GM18499 (cell line): Measurements from ENCODE around the gene OR10G7.

Source experiments
- ATAC-seq: cut with Tn5 transposase; IDR thresholded peaks from one replicate; pipeline ENCODE4 v1.9.1; 2021; ENCODE audit warnings: moderate number of reproducible peaks; ENCODE audit not compliant: insufficient read depth, unreplicated experiment

OR10G7 gene, protein sequence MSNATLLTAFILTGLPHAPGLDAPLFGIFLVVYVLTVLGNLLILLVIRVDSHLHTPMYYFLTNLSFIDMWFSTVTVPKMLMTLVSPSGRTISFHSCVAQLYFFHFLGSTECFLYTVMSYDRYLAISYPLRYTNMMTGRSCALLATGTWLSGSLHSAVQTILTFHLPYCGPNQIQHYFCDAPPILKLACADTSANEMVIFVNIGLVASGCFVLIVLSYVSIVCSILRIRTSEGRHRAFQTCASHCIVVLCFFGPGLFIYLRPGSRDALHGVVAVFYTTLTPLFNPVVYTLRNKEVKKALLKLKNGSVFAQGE

DNA sequence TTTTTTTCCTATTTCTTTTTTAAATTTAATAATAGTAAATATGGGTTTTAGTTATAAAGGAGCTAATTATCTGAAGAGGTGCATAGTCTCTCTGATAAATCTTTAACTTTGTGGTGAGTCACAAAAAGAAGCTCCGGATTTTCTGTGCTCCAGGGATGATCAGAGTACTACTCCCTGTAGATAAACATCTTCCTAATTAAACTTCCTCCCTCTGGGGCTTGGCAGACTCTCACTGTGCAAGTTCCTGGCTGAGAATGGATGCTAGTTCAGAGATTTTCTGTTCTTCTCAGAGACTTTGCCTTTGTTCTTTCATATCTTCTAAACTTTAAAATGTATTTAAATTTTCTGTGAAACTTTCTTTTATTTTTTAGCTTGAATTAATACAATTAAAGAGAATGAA, at the start of gene OR10G7:
OR10G7 (minus strand) TSS at position 72 of the 400 bp plus-strand sequence. CDS start 2,324 bp downstream, outside the sequence.
- ATAC-seq = no peak

DNA sequence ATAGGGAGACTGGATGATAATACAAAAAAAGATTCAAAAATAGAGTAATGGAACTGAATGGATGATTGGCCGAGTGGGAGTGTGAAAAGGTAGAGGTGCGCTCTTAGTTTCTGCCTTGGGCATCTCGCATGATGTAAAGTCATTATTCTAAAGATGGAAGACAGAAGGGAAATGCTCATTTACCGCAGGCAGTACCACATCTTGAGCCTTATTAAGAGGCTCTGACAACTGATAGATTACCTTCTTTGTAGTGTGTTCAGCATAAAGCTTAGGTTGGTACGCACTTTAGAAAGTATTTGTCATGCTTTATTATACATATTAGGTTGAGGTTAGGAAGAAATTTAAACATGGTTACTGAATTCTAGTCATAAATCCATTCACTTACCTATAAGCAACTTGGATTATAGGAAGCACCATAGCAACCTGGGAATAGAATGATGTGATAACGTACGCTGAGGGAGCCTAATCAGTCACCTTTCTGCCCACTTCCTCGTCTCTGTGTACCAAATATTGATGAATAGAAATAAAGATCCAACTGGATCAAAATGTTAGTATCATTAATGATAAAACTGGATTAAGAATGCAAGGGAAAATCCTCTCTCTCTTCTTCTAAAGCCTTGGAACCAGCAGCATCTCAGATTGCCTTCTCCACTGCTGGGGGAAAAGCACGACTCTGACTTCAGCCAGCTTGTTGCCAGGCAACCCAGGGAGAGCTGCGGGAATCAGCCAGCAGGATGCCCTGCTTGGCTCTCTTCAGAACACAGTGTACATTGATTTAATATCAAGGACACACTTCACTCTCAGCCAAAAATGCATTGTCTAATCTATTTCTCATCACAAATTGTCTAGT, 45.1 kb upstream of the OR10G7 start:
- no peak for ATAC-seq

DNA sequence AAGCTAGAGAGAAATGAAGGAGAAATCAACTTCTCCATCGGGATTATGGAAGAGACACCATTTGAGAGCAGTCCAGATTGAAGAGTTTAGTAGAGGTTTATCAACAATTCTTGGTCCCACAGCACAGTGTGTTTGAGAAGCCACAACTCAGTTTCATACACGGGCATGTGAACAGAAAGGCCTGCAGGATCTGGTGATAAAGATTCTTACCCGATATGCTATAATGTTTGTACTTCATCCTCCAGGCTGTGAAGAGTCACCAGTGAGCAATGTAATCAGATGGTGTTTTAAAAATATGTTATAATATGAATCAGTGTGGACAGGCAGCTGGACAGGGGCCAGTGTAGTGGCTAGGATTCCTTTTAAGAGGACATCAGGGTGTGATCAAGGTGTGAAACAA, 44.5 kb upstream of the OR10G7 start:
- ATAC-seq = no peak

GRCh38 chr11:124082371-124082770, 41.2 kb upstream of the OR10G7 start:
- no peak for ATAC-seq

DNA sequence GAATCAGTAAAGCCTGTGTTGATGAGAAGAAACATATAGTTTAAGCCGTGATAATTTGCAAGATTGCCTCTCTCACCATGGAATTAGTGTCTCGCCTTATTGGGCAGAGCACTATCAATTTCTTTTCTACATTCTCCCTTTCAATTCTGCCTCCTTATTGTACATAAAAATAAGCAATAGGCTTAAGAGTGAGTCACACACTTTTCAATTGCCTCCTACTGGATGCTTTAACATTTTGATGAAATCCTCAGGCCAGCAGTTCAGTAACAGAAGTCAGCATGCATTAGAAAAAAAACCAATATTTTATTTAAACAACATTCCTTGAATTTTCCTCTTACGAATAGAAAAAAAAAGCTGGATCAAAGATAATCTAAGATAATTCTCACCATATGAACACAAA, 40.4 kb upstream of the OR10G7 start:
- no peak for ATAC-seq

GRCh38 chr11:124080327-124081001, 39.3 kb upstream of the OR10G7 start:
- no peak for ATAC-seq

- no peak for ATAC-seq
Measured at GRCh38 chr11:124079631-124080326, 38.7 kb upstream of the OR10G7 start.

GRCh38 chr11:124078591-124078990, 37.5 kb upstream of the OR10G7 start:
- ATAC-seq = no peak

GRCh38 chr11:124077266-124077665, 36.1 kb upstream of the OR10G7 start:
- no peak for ATAC-seq

- ATAC-seq = no peak
Measured at GRCh38 chr11:124075841-124076651, 34.9 kb upstream of the OR10G7 start.

GRCh38 chr11:124075492-124075840, 34.3 kb upstream of the OR10G7 start:
- no peak for ATAC-seq

- ATAC-seq = no peak
Measured at GRCh38 chr11:124074554-124074953, 33.4 kb upstream of the OR10G7 start.

- ATAC-seq = no peak
Measured at GRCh38 chr11:124072147-124072546, 31.0 kb upstream of the OR10G7 start.

DNA sequence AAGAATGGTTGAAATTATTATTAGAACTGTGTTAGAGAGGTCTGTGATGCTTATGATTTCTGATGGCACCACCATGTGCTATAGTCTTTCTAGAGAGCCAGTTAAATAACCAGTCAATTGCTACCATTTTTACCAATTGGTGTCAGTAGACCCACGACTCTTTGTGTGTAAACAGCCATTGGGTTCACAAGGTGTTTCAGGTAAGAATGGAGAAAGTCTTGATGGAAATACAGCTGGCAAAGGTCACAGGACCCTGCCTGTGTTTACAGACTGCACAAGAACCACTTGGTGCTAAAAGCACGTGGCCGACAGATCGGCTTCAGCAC, 30.5 kb upstream of the OR10G7 start:
- no peak for ATAC-seq

GRCh38 chr11:124070915-124071622, 29.9 kb upstream of the OR10G7 start:
- ATAC-seq = peak; percentile 90

GRCh38 chr11:124069429-124070401, 28.6 kb upstream of the OR10G7 start:
- ATAC-seq = no peak

GRCh38 chr11:124068601-124069110, 27.5 kb upstream of the OR10G7 start:
- ATAC-seq = no peak

DNA sequence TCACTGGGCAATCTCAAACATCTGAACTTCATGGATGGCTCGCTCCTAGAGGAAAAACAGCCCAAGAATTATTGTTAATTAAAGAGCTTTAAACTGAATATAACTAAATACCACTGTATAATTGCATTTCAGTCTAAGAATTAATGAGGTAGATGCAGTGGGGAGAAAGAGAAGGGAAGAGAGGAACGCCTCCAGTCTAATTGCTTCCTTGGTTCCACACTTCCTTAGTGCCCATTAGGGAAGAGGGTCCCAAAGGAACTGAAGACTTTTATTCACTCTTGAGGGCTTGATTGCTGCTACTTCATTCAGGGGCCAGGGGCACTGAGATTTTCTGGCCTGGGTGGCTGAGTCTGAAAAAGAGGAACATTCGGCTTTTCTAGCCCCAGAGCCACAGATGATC, 11.8 kb upstream of the OR10G7 start:
- ATAC-seq = no peak
